ENCODE measurements around the gene MAGEH1. TPM values are rescaled to one million over a fixed set of nuclear protein-coding genes. Genes with fewer than 3 reads are reported as not detected.

MAGEH1 gene
- total RNA-seq, 2 experiments from 2014 or later = 18.1 to 20.2 TPM

- Mint-ChIP-seq H3K9me3 (no peaks in the 10 kb centered on the region), H3K27me3 (no peaks in the 10 kb centered on the region), H3K4me1 (peaks cover 10% of the 10 kb centered on the region), H3K27ac (no peak overlapping the region), H3K36me3 (peaks cover 6% of the 10 kb centered on the region), H3K4me3 (no peak overlapping the region)
- no peak for DNase-seq
Observed at GRCh38 chrX:55486736-55487135, 34.8 kb downstream of the MAGEH1 start.

DNA sequence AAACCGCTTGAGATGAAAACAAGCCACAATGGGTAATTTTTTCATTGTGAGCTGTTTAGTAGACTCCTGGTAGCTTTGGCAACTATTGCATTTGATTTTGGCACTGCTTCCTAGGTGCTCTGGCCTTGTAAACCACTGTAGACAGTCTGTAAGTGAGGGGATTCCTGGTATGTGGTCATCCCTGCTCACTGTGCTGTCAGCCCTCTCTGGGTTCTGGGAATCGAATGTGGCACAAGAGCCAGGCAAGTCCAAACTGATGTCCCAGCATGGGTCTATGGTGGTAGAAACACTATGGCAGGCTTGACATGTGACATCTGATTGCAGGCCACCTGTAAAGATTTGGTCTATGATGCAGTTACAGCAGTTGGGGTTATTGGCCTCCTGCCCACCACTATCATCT, 35.2 kb downstream of the MAGEH1 start:
- H3K27ac Mint-ChIP-seq = no peak overlapping the region
- no peaks in the 10 kb centered on the region for H3K27me3 Mint-ChIP-seq
- peaks cover 6% of the 10 kb centered on the region for H3K36me3 Mint-ChIP-seq
- no peak for DNase-seq
- H3K4me3 Mint-ChIP-seq = no peak overlapping the region
- peaks cover 10% of the 10 kb centered on the region for H3K4me1 Mint-ChIP-seq
- no peaks in the 10 kb centered on the region for H3K9me3 Mint-ChIP-seq

GRCh38 chrX:55488006-55488592, 36.2 kb downstream of the MAGEH1 start:
- no peak for DNase-seq
- no peaks in the 10 kb centered on the region for H3K9me3 Mint-ChIP-seq
- H3K36me3 Mint-ChIP-seq = peaks cover 6% of the 10 kb centered on the region
- peak overlapping the region; percentile 75 for H3K4me3 Mint-ChIP-seq
- H3K27ac Mint-ChIP-seq = peak overlapping the region; percentile 67
- H3K4me1 Mint-ChIP-seq = peaks cover 10% of the 10 kb centered on the region
- no peaks in the 10 kb centered on the region for H3K27me3 Mint-ChIP-seq

DNA sequence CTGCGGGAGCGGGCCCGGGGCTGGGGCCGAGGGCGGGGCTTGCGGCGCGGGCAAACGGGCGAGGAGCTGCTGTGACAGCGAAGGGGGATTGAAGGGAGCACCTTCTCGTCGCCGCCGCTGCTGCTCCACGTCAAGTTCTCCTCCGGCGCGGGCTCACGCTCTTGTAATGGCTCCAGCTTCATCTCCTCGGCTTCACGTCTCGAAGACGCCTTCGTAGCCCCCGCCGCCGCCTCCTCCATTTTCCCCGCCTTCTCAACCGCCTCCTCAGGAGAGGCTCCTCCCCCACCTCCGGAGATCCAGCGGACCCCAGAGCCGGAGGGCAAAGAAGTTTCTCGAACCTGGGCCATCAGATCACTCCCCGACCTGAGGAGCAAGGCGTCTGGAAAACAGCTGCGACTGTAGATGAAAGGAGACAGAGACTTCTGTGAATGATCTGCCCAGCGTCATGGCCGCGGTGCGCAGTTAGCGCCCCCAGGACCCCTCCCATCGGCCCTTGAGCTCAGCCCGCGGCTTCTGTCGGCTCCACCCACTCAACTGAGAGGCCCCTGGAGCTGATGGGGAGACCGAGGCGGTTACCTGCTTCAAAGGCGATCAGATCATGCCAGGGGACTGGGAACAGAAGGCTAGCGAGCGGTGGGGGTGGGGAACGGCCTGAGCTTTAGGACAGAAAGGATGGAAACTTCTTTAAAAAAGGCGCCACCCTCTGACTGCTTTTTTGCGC, 36.8 kb downstream of the MAGEH1 start:
- Mint-ChIP-seq H3K9me3 (no peaks in the 10 kb centered on the region), H3K4me1 (peaks cover 10% of the 10 kb centered on the region), H3K4me3 (peak overlapping the region; percentile 88), H3K27ac (peak overlapping the region; percentile 92), H3K36me3 (peaks cover 6% of the 10 kb centered on the region), H3K27me3 (no peaks in the 10 kb centered on the region)
- peak; percentile 50 for DNase-seq

DNA sequence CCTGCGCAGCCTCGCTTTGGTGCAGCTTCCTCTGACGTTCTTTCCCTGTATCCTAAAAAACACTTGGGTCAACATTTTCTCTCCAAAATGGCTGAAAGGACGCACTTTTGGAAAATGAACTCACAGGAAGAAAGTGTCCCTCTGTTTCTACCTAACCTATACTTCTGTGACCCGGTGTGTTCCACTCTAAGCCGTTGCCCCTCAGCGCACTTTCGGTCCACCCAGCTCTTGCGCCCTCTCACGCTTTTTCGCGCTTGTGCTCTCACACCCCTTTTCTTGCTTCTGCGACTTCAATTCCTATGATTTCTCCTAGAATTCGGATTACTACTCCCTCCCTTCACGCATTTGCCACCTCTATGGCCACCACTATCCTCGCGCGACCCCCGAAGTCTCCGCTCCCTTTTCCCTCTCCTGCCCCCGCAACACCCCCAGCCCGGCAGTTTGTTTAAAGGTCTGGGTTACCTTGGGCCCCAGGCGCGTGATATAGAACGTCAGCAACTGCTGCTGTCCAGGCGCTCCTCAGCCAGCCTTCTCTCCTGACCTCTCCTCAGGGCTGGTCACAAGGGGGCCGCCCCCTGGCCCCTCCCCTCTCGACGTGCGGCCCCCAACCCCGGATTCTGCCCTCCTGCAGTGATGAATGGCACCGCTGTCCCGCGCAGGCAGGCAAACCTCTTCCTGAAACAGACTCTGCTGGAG, 37.5 kb downstream of the MAGEH1 start, which contains the start of gene USP51:
Gene USP51 (minus strand): TSS at position 535 of the 696 bp plus-strand sequence. CDS start 909 bp downstream, outside the sequence.
- Mint-ChIP-seq H3K27ac (peak within 1 kb of the TSS; percentile 92), H3K9me3 (no peaks in the 10 kb centered on the region), H3K4me1 (peaks cover 10% of the 10 kb centered on the region), H3K4me3 (peak within 1 kb of the TSS; percentile 88), H3K27me3 (no peaks in the 10 kb centered on the region), H3K36me3 (peaks cover 6% of the 10 kb centered on the region)
- DNase-seq = peak; percentile 36

GRCh38 chrX:55490121-55490520, 38.2 kb downstream of the MAGEH1 start:
- Mint-ChIP-seq H3K27ac (peak overlapping the region; percentile 92), H3K36me3 (peaks cover 6% of the 10 kb centered on the region)
- no peak for DNase-seq

GRCh38 chrX:55490974-55491373, 39.0 kb downstream of the MAGEH1 start:
- DNase-seq = no peak
- H3K9me3 Mint-ChIP-seq = no peaks in the 10 kb centered on the region
- H3K4me3 Mint-ChIP-seq = no peak overlapping the region
- H3K27me3 Mint-ChIP-seq = no peaks in the 10 kb centered on the region
- peaks cover 6% of the 10 kb centered on the region for H3K36me3 Mint-ChIP-seq
- peaks cover 8% of the 10 kb centered on the region for H3K4me1 Mint-ChIP-seq
- no peak overlapping the region for H3K27ac Mint-ChIP-seq

More at GRCh38 chrX:55490121-55490520, 38.2 kb downstream of the MAGEH1 start:
- no peaks in the 10 kb centered on the region for H3K9me3 Mint-ChIP-seq
- H3K4me3 Mint-ChIP-seq = peak overlapping the region; percentile 88
- H3K27me3 Mint-ChIP-seq = no peaks in the 10 kb centered on the region
- H3K4me1 Mint-ChIP-seq = peaks cover 8% of the 10 kb centered on the region

Other genes with a start within 250 kb of the MAGEH1 start
- 1 to 10 TPM in 1 of 2 experiments, not detected in 1; 1.5 TPM for gene PAGE5, start 231.8 kb upstream of the MAGEH1 start, total RNA-seq
- gene PAGE3, start 187.2 kb upstream of the MAGEH1 start, total RNA-seq = not detected
- gene USP51, start 37.7 kb downstream of the MAGEH1 start, total RNA-seq = 1 to 10 TPM; 1.3 to 2.0 TPM
- gene FOXR2, start 171.3 kb downstream of the MAGEH1 start, total RNA-seq = not detected

Measured in activated naive CD8-positive, alpha-beta T cell treated with anti-CD3 and anti-CD28 coated beads for 36 hours (primary cell).